HFFc6 (cell line): ENCODE measurements around the gene RASSF3. TPM values are rescaled to one million over a fixed set of nuclear protein-coding genes. Genes with fewer than 3 reads are reported as not detected.

ENCODE experiments used
- DNase-seq: peaks from one replicate; pipeline ENCODE4 v3.0.0-alpha.2; 2018
- H3K27ac Mint-ChIP-seq: 2 replicates; pipeline ENCODE4 v1.8.0; 2020; ENCODE audit warnings: mild to moderate bottlenecking, mixed read lengths
- H3K27me3 Mint-ChIP-seq: 2 replicates; pipeline ENCODE4 v1.8.0; 2021; ENCODE audit warnings: mild to moderate bottlenecking, moderate library complexity, mixed read lengths; ENCODE audit not compliant: insufficient read depth
- H3K36me3 Mint-ChIP-seq: 2 replicates; pipeline ENCODE4 v1.8.0; 2021; ENCODE audit warnings: low read depth, mixed read lengths
- H3K4me1 Mint-ChIP-seq: 2 replicates; pipeline ENCODE4 v1.8.0; 2020; ENCODE audit warnings: low read depth, mixed read lengths
- H3K4me3 Mint-ChIP-seq: 2 replicates; pipeline ENCODE4 v1.8.0; 2020; ENCODE audit warnings: mild to moderate bottlenecking, moderate library complexity, mixed read lengths
- H3K9me3 Mint-ChIP-seq: 2 replicates; pipeline ENCODE4 v1.8.0; 2020; ENCODE audit warnings: mild to moderate bottlenecking, mixed read lengths
- total RNA-seq, 6 experiments: library from RNA; stranded (reverse); fragmentation: NEBNext Ultra II Directional; extraction: Animal tissue kit (Norgen Biotek cat#: 25700); gene quantifications; 2 replicates in 1 of 6; 3 replicates in 5 of 6; pipeline ENCODE4 v1.2.3, GENCODE V29; 2021
- TF ChIP-seq, protein P1 (sequence below): fragments of 200-600 bp; sonication (generic); IDR thresholded peaks from 2 replicates; pipeline ENCODE4 v1.5.0; 2021; ENCODE audit warnings: antibody characterized with exemption, mild to moderate bottlenecking

RASSF3 gene
- total RNA-seq, 6 experiments from 2014 or later, result 16.9 to 23.3 (median 20.6) TPM

DNA sequence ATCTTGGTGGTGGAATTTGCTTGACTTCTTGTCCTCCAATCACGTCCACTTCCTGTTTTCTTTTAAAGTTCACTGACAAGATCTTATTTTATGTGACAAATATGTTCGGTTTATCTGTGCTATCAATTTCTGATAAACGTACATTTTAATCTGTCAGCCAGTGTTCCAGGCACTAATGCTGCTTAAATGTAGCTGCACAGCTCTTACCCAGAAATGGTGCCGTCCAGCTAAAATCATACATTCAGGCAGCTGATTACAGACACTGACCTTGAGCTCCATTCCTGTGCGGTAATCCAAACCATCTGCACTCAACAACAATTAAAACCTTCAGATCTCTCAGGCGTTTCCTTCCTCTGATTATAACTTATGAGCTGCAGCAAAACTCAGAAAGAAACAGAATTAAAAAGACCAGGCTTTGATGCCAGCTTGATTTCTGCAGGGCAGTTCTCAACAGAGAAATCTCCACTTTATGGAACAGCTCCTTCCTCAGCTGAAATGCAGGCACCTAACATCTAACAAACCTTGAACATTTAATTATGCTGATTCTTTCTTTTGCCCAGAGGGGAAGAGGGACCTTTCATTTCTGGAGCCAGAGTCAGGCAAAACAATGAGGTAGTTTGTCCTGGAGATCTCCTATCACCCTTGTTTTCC is 26.4 kb upstream of the RASSF3 start:
- TF ChIP-seq, protein P1, sequence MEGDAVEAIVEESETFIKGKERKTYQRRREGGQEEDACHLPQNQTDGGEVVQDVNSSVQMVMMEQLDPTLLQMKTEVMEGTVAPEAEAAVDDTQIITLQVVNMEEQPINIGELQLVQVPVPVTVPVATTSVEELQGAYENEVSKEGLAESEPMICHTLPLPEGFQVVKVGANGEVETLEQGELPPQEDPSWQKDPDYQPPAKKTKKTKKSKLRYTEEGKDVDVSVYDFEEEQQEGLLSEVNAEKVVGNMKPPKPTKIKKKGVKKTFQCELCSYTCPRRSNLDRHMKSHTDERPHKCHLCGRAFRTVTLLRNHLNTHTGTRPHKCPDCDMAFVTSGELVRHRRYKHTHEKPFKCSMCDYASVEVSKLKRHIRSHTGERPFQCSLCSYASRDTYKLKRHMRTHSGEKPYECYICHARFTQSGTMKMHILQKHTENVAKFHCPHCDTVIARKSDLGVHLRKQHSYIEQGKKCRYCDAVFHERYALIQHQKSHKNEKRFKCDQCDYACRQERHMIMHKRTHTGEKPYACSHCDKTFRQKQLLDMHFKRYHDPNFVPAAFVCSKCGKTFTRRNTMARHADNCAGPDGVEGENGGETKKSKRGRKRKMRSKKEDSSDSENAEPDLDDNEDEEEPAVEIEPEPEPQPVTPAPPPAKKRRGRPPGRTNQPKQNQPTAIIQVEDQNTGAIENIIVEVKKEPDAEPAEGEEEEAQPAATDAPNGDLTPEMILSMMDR, result no peak
- Mint-ChIP-seq H3K27me3 (peaks cover 14% of the 10 kb centered on the region; the same call in 1 of the 2 replicates), H3K9me3 (no peaks in the 10 kb centered on the region), H3K4me3 (peak overlapping the region; percentile 63; the same call in 1 of the 2 replicates), H3K4me1 (peaks cover 14% of the 10 kb centered on the region), H3K27ac (no peak overlapping the region; the same call in 1 of the 2 replicates), H3K36me3 (no peaks in the 10 kb centered on the region)
- DNase-seq, result no peak

DNA sequence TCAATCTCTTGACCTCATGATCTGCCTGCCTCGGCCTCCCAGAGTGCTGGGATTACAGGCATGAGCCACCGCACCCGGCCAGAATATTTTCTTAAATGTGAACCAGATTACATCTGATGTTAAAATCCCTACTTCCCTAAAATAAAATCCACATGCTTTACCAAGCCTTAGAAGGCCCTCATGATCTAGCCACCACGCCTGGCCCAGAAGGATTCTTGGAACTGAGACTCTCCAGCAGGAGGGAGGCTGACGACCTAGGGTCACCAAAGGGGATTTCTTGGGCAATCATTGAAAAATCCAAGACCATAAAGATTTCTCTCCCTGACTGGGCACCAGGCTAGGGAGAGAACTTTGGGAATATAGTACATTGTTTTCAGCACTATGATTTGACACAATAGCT is 25.2 kb upstream of the RASSF3 start:
- TF ChIP-seq, protein P1, result no peak
- DNase-seq, result no peak
- Mint-ChIP-seq H3K9me3 (no peaks in the 10 kb centered on the region), H3K4me3 (no peak overlapping the region), H3K36me3 (no peaks in the 10 kb centered on the region), H3K27me3 (peaks cover 14% of the 10 kb centered on the region; the same call in 1 of the 2 replicates), H3K4me1 (peaks cover 14% of the 10 kb centered on the region), H3K27ac (no peak overlapping the region)

DNA sequence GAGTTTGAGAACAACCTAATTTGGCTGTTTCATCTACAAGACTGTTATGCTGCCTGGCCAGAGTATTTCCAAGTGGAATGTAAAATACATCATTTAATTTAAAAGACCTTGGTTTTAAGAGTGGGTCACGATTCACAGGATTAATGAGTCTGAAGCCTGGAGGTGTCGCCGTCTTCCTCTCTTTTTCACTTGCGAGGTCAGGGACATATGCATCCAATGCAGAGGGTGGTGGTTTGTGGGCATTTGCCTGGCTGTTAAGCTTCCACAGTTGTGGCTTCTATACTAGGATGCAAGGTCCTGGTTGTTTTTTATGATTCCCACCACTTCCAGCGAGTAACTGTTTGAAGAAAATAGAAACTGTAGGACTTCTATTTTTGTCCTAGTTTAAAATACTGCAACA is 22.8 kb upstream of the RASSF3 start:
- Mint-ChIP-seq H3K36me3 (no peaks in the 10 kb centered on the region), H3K27ac (no peak overlapping the region), H3K4me3 (no peak overlapping the region), H3K9me3 (no peaks in the 10 kb centered on the region), H3K27me3 (peaks cover 13% of the 10 kb centered on the region; the same call in 1 of the 2 replicates), H3K4me1 (peaks cover 14% of the 10 kb centered on the region)
- DNase-seq, result no peak
- TF ChIP-seq, protein P1, result no peak

DNA sequence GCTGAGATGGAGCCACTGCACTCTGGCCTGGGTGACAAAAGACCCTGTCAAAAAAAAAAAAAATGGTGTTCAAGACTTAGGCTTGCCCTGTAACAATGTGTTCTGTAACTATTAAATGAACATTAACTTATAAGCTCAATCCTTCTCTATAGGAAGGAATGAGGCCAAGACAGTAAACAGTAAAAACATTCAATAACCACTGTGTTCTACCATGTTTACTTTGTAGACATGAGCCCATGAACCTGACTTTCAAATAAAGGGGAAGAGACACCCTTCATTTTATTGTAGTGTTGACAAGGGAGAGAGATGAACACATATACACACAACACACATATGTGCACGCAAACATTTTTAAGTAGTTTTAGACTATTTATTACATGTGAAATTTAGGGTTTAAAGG is 20.1 kb upstream of the RASSF3 start:
- Mint-ChIP-seq H3K27me3 (peaks cover 3% of the 10 kb centered on the region), H3K27ac (no peak overlapping the region), H3K36me3 (no peaks in the 10 kb centered on the region), H3K4me3 (no peak overlapping the region), H3K9me3 (no peaks in the 10 kb centered on the region), H3K4me1 (no peaks in the 10 kb centered on the region)
- DNase-seq, result no peak
- TF ChIP-seq, protein P1, result no peak

DNA sequence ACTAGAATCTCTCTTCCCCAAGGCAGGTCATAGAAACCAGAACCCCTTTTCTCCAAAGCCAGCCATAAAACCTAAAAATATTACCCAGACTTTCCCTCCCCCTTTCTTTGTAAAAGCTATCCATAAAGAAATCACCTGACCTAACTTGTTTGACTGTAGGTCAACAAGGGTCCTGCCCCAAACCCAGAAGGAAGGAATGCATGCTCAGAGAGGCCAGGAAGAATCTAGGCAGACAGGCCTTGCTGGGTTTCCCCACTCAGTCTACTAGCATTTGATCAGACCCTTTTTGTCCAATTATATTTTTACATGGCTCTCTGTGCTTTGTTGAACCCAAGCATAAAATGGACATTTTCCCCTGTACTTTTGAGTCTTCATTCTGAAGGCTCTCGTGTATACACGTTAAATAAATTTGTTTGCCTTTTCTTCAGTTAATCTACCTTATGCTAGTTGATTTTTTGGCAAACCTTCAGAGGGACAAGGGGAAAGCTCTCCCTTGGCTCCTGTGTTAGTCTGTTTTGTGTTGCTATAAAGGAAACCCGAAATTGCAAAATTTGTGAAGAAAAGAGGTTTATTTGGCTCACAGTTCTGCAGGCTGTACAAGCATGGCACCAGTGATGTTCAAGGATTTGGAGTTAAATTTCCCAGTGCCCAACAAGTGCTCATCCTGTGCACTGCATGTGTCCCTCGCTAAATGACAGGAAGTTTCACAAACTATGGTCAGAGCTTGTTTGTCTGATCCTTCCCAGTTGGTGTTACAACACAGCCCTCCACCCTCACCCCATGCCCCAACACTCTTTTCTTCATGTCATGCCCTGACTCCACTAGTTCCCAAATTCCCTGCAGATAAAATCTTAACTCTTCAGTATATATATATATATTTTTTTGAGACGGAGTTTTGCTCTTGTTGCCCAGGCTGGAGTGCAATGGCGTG is 14.2 kb upstream of the RASSF3 start:
- H3K9me3 Mint-ChIP-seq, result no peaks in the 10 kb centered on the region
- no peaks in the 10 kb centered on the region for H3K4me1 Mint-ChIP-seq
- TF ChIP-seq, protein P1, result no peak
- H3K36me3 Mint-ChIP-seq, result no peaks in the 10 kb centered on the region
- no peak for DNase-seq
- H3K4me3 Mint-ChIP-seq, result no peak overlapping the region
- peaks cover 3% of the 10 kb centered on the region for H3K27me3 Mint-ChIP-seq
- no peak overlapping the region for H3K27ac Mint-ChIP-seq
